HepG2 (cell line): Measurements from ENCODE around the gene ZNF717. TPM values are rescaled to one million over a fixed set of nuclear protein-coding genes. Genes with fewer than 3 reads are reported as not detected.
"Not testable (repeated sequence)": the region's sequence is repeated elsewhere in the genome, so short reads cannot be mapped to it uniquely, and the experiment has no call there.

Experiments used
- ATAC-seq: fragments of 200-7000 bp; cut with Tn5 transposase; 3 replicates; pipeline ENCODE4 v1.9.1; 2020; ENCODE audit warnings: mild to moderate bottlenecking, moderate library complexity
- BruUV-seq: library from RNA; stranded (reverse); fragments of 400-500 nt; replicated peaks from 2 replicates; lab custom pipeline; 2021; lab: Mats Ljungman, UMichigan
- CTCF ChIA-PET: fragments of 300-600 bp; formaldehyde crosslinking; extraction: SDS; loops from one replicate; lab custom pipeline; 2021; ENCODE audit warnings: low total read pairs, inconsistent platforms, low intra/inter-chr PET ratio; lab: Yijun Ruan, JAX
- POLR2A ChIA-PET: fragments of 350-600 bp; sonication (Branson Sonifier 250); formaldehyde crosslinking; loops from one replicate; lab custom pipeline; 2020; ENCODE audit warnings: antibody characterized with exemption, inconsistent platforms; lab: Yijun Ruan, JAX
- DNase-seq: peaks from one replicate; pipeline ENCODE4 v3.0.0-alpha.2; 2015; ENCODE audit warnings: low spot score
- FAIRE-seq: peaks from 3 replicates; lab custom pipeline; 2011; peaks lifted over from hg19 to GRCh38; lab: Jason Lieb, UNC
- H2AFZ ChIP-seq: one replicate; pipeline ENCODE4 v1.6.1; 2011; ENCODE audit warnings: low read length, inconsistent platforms
- H3K27ac ChIP-seq: fragments of 300-600 bp; 3 replicates; pipeline ENCODE4 v1.8.0; 2011; ENCODE audit warnings: mixed run types, mild to moderate bottlenecking, mixed read lengths, low read length, inconsistent platforms; ENCODE audit not compliant: insufficient read depth; ENCODE audit errors: extremely low read length
- H3K27me3 ChIP-seq, 2 experiments: fragments of 200-600 bp in 1 of 2; 2 replicates in 1 of 2; 3 replicates in 1 of 2; pipeline versions ENCODE4 v1.6.0 to v1.8.0; 2011; ENCODE audit warnings: low read length in 2 of 2, mild to moderate bottlenecking in 2 of 2, moderate library complexity in 2 of 2, inconsistent platforms in 1 of 2; ENCODE audit not compliant: insufficient read depth in 2 of 2, control insufficient read depth in 1 of 2
- H3K36me3 ChIP-seq, 2 experiments: fragments of 200-600 bp in 1 of 2; replicated peaks in 1 of 2; 2 replicates in 1 of 2; 3 replicates in 1 of 2; pipeline versions ENCODE4 v1.5.1 to v1.8.0; 2011; ENCODE audit warnings: low read length in 2 of 2, inconsistent platforms in 1 of 2; ENCODE audit not compliant: insufficient read depth in 2 of 2, control insufficient read depth in 1 of 2
- H3K4me1 ChIP-seq: 2 replicates; pipeline ENCODE4 v1.5.1; 2012; ENCODE audit warnings: low read length, inconsistent platforms; ENCODE audit not compliant: insufficient read depth
- H3K4me2 ChIP-seq: 2 replicates; pipeline ENCODE4 v1.6.0; 2011; ENCODE audit warnings: low read depth, low read length, inconsistent platforms
- H3K4me3 ChIP-seq, 3 experiments: fragments of 200-600 bp in 1 of 3; sonication (generic), shearing (Covaris generic) in 1 of 3; replicated peaks in 1 of 3; 2 replicates each; pipeline ENCODE4 v1.5.1; 2011 to 2016; ENCODE audit warnings: low read length in 3 of 3, inconsistent platforms in 2 of 3, low read depth in 2 of 3, mild to moderate bottlenecking in 2 of 3, control low read depth in 1 of 3, mixed read lengths in 1 of 3; ENCODE audit not compliant: insufficient read depth in 1 of 3
- H3K79me2 ChIP-seq: one replicate; pipeline ENCODE4 v1.6.1; 2011; ENCODE audit warnings: low read length, inconsistent platforms; ENCODE audit not compliant: insufficient read depth
- H3K9ac ChIP-seq: 2 replicates; pipeline ENCODE4 v1.6.0; 2011; ENCODE audit warnings: mild to moderate bottlenecking, low read depth, low read length, inconsistent platforms; ENCODE audit not compliant: insufficient read depth
- H3K9me3 ChIP-seq: 2 replicates; pipeline ENCODE4 v1.5.1; 2012; ENCODE audit warnings: mild to moderate bottlenecking, low read length
- H4K20me1 ChIP-seq: 2 replicates; pipeline ENCODE4 v1.6.0; 2011; ENCODE audit warnings: inconsistent platforms, mild to moderate bottlenecking, low read length, moderate library complexity; ENCODE audit not compliant: insufficient read depth
- STAG1 ChIP-seq: sonication (generic); formaldehyde crosslinking; IDR thresholded peaks from 2 replicates; pipeline ENCODE4 v1.4.0; 2020; ENCODE audit warnings: missing genetic modification reagents
- WGBS: methylation state at CpG from one replicate; pipeline ENCODE4 v1.1.6; 2017; ENCODE audit warnings: low lambda C conversion rate; 5-methylcytosine and 5-hydroxymethylcytosine counted together
- in situ Hi-C: cut with HindIII; loops from 2 replicates; pipeline ENCODE4 v1.10.0; 2017; ENCODE audit warnings: low pct_unique_long_range_greater_than_20kb; ENCODE audit not compliant: extremely low pct_ligation_motif_present
- intact Hi-C: fragments of 100-400 bp; cut with micrococcal nuclease; formaldehyde crosslinking; loops from one replicate; pipeline ENCODE4 v1.10.0; 2022; ENCODE audit not compliant: unreplicated experiment
- polyA plus RNA-seq, 8 experiments: library from polyadenylated mRNA; depleted of rRNA in 3 of 8; stranded (reverse) in 7 of 8; unstranded in 1 of 8; fragments of >200 nt; fragmentation: Illumina TruSeq in 4 of 8; extraction: Trizol in 4 of 8; gene quantifications; 2 replicates each; pipeline versions ENCODE4 v1.2.1 to v1.2.3, GENCODE V29; 2011 to 2016; ENCODE audit warnings: low read depth in 4 of 8, missing spikeins in 1 of 8, mixed read lengths in 1 of 8; ENCODE audit not compliant: insufficient read depth in 1 of 8
- total RNA-seq, 5 experiments: library from RNA; depleted of rRNA; stranded (reverse); fragments of >200 nt; fragmentation: Illumina TruSeq; extraction: Trizol; gene quantifications; 2 replicates each; pipeline ENCODE4 v1.2.3, GENCODE V29; 2016; ENCODE audit warnings: low read depth in 1 of 5

Gene ZNF717
- total and polyA plus RNA-seq, 2 of the 13 experiments (the other 11 are each of a cell fraction or from before 2014, with no cell fraction given): not detected

- H3K27me3 ChIP-seq, intact Hi-C loops, in situ Hi-C loops, ATAC-seq, H3K4me2 ChIP-seq, H3K4me3 ChIP-seq, H3K79me2 ChIP-seq, H2AFZ ChIP-seq, CTCF ChIA-PET, POLR2A ChIA-PET, H3K4me1 ChIP-seq, H4K20me1 ChIP-seq, BruUV-seq, H3K27ac ChIP-seq, DNase-seq, H3K9ac ChIP-seq, H3K36me3 ChIP-seq, FAIRE-seq, H3K9me3 ChIP-seq: not testable (repeated sequence)
- 3% methylated on average over 1 of the region's 1 CpG for WGBS
- TF ChIP-seq STAG1 (CRISPR knock-in tag): peak; percentile 9; the same call in 1 of the 2 replicates
Observed at GRCh38 chr3:75818019-75818418, 32.7 kb upstream of the ZNF717 start.

- POLR2A ChIA-PET, BruUV-seq: not testable (repeated sequence)
Observed at GRCh38 chr3:75816287-75817180, 31.2 kb upstream of the ZNF717 start.

More at GRCh38 chr3:75816287-75817180, 31.2 kb upstream of the ZNF717 start:
- H3K79me2 ChIP-seq, DNase-seq, H3K4me1 ChIP-seq, FAIRE-seq, ATAC-seq, H3K4me2 ChIP-seq, H3K9ac ChIP-seq, CTCF ChIA-PET, in situ Hi-C loops, H3K36me3 ChIP-seq, H3K4me3 ChIP-seq, H2AFZ ChIP-seq, intact Hi-C loops, H3K27ac ChIP-seq, H3K27me3 ChIP-seq, H4K20me1 ChIP-seq: not testable (repeated sequence)
- 21% methylated on average over 8 of the region's 9 CpGs for WGBS
- H3K9me3 ChIP-seq: peaks cover 17% of the 10 kb centered on the region
